OCI-LY7 (cell line): ENCODE measurements around the gene MAL. TPM values are rescaled to one million over a fixed set of nuclear protein-coding genes. Genes with fewer than 3 reads are reported as not detected.

ENCODE experiments used
- BruUV-seq: library from RNA; stranded (reverse); fragments of 400-500 nt; replicated peaks from 2 replicates; lab custom pipeline; 2021; lab: Mats Ljungman, UMichigan
- CTCF ChIA-PET: fragments of 300-600 bp; sonication (Branson Sonifier 250); formaldehyde crosslinking; loops from one replicate; lab custom pipeline; 2022; ENCODE audit warnings: antibody characterized with exemption; ENCODE audit not compliant: unreplicated experiment; lab: Charles Lee
- POLR2A ChIA-PET: fragments of 300-600 bp; sonication (Branson Sonifier 250); formaldehyde crosslinking; loops from one replicate; lab custom pipeline; 2022; ENCODE audit warnings: antibody characterized with exemption; lab: Charles Lee
- DNase-seq: peaks from one replicate; pipeline ENCODE4 v3.0.0-alpha.2; 2015; ENCODE audit warnings: low spot score
- H2AFZ ChIP-seq: fragments of 200-600 bp; sonication (generic), shearing (Covaris generic); 2 replicates; pipeline ENCODE4 v1.6.1; 2014; ENCODE audit warnings: mild to moderate bottlenecking, antibody characterized with exemption, low read length, moderate library complexity
- H3K27ac ChIP-seq: fragments of 200-600 bp; sonication (generic); 2 replicates; pipeline ENCODE4 v1.5.1; 2014; ENCODE audit warnings: mixed run types, low read depth, mild to moderate bottlenecking, moderate library complexity, low read length, inconsistent platforms; ENCODE audit not compliant: poor library complexity, severe bottlenecking
- H3K36me3 ChIP-seq: fragments of 200-600 bp; sonication (generic); 2 replicates; pipeline ENCODE4 v1.6.1; 2014; ENCODE audit warnings: mild to moderate bottlenecking, antibody characterized with exemption, low read length, moderate library complexity, mixed read lengths; ENCODE audit not compliant: insufficient read depth
- H3K4me1 ChIP-seq: fragments of 200-600 bp; sonication (generic); 2 replicates; pipeline ENCODE4 v1.5.1; 2014; ENCODE audit warnings: mild to moderate bottlenecking, low read length; ENCODE audit not compliant: insufficient read depth, poor library complexity, severe bottlenecking
- H3K4me2 ChIP-seq: fragments of 200-600 bp; sonication (generic); 2 replicates; pipeline ENCODE4 v1.6.1; 2014; ENCODE audit warnings: mild to moderate bottlenecking, low read length
- H3K4me3 ChIP-seq: fragments of 200-600 bp; sonication (generic); 2 replicates; pipeline ENCODE4 v1.5.1; 2014; ENCODE audit warnings: mild to moderate bottlenecking, low read depth, low read length; ENCODE audit not compliant: poor library complexity, severe bottlenecking
- H3K79me2 ChIP-seq: fragments of 200-600 bp; sonication (generic); 2 replicates; pipeline ENCODE4 v1.6.1; 2016; ENCODE audit warnings: low read depth, mild to moderate bottlenecking, low read length, moderate library complexity, mixed read lengths; ENCODE audit not compliant: insufficient read depth
- H3K9me2 ChIP-seq: fragments of 200-600 bp; sonication (generic); 2 replicates; pipeline ENCODE4 v1.6.1; 2016; ENCODE audit warnings: mild to moderate bottlenecking, low read length, mixed read lengths; ENCODE audit not compliant: insufficient read depth
- H3K9me3 ChIP-seq: fragments of 200-600 bp; sonication (generic); 2 replicates; pipeline ENCODE4 v1.6.1; 2014; ENCODE audit warnings: mild to moderate bottlenecking, mixed run types, low read length, mixed read lengths
- H4K20me1 ChIP-seq: fragments of 200-600 bp; sonication (generic); 2 replicates; pipeline ENCODE4 v1.6.1; 2014; ENCODE audit warnings: mild to moderate bottlenecking, antibody characterized with exemption, low read length, moderate library complexity, mixed read lengths; ENCODE audit not compliant: insufficient read depth
- EZH2phosphoT487 ChIP-seq: fragments of 200-600 bp; sonication (generic); IDR thresholded peaks from 2 replicates; pipeline ENCODE4 v1.6.1; 2018; ENCODE audit warnings: low read depth, borderline replicate concordance, mild to moderate bottlenecking, mixed run types, antibody characterized with exemption, low read length, moderate library complexity, mixed read lengths
- intact Hi-C: fragments of 100-400 bp; cut with micrococcal nuclease; formaldehyde crosslinking; loops from one replicate; pipeline ENCODE4 v1.10.0; 2022; ENCODE audit not compliant: unreplicated experiment
- total RNA-seq, 2 experiments: library from RNA; depleted of rRNA in 1 of 2; stranded (reverse); fragments of >200 nt in 1 of 2; shearing (Covaris generic) in 1 of 2; gene quantifications; 2 replicates each; pipeline ENCODE4 v1.2.3, GENCODE V29; 2014 to 2022
- TF ChIP-seq, protein P1 (sequence below): fragments of 200-600 bp; sonication (generic); conservative IDR thresholded peaks from 2 replicates; pipeline ENCODE4 v1.5.1; 2014; ENCODE audit warnings: mild to moderate bottlenecking, antibody characterized with exemption, low read length, moderate library complexity, mixed read lengths

The MAL gene
- total RNA-seq, 2 experiments from 2014 or later: not detected

DNA sequence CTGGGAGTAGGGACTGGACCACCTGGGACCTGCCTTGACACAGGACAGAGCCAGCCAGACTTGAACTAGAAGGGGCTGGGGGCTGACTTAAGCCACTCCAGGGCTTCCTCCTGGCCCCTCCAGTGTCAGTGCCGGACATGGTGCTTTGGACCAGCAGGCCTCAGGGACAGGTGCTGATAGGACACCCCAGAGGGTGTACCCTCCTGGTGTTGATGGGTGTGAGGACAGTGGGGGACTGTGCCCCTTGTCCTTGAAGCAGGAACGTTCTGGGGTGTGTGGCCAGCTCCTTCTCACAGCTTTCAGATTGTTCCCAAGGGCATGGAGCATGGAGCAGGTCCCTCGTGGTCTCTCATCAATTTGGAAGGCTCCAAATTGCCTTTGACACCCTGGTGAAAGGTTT, 6.8 kb downstream of the MAL start:
- H3K9me3 ChIP-seq: no peaks in the 10 kb centered on the region
- no peaks in the 10 kb centered on the region for H3K79me2 ChIP-seq
- H3K27ac ChIP-seq: no peak overlapping the region
- no peak overlapping the region for H2AFZ ChIP-seq
- ChIA-PET CTCF (no interaction called here), POLR2A (no interaction called here)
- no peak for TF ChIP-seq EZH2phosphoT487
- TF ChIP-seq, protein P1, sequence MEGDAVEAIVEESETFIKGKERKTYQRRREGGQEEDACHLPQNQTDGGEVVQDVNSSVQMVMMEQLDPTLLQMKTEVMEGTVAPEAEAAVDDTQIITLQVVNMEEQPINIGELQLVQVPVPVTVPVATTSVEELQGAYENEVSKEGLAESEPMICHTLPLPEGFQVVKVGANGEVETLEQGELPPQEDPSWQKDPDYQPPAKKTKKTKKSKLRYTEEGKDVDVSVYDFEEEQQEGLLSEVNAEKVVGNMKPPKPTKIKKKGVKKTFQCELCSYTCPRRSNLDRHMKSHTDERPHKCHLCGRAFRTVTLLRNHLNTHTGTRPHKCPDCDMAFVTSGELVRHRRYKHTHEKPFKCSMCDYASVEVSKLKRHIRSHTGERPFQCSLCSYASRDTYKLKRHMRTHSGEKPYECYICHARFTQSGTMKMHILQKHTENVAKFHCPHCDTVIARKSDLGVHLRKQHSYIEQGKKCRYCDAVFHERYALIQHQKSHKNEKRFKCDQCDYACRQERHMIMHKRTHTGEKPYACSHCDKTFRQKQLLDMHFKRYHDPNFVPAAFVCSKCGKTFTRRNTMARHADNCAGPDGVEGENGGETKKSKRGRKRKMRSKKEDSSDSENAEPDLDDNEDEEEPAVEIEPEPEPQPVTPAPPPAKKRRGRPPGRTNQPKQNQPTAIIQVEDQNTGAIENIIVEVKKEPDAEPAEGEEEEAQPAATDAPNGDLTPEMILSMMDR: no peak
- H3K9me2 ChIP-seq: no peaks in the 10 kb centered on the region
- H3K4me1 ChIP-seq: no peaks in the 10 kb centered on the region
- no peaks in the 10 kb centered on the region for H4K20me1 ChIP-seq
- H3K4me2 ChIP-seq: no peak overlapping the region
- intact Hi-C loops: no loop called here
- BruUV-seq: no TSS peak
- no peaks in the 10 kb centered on the region for H3K36me3 ChIP-seq
- no peak for DNase-seq
- H3K4me3 ChIP-seq: no peak overlapping the region

DNA sequence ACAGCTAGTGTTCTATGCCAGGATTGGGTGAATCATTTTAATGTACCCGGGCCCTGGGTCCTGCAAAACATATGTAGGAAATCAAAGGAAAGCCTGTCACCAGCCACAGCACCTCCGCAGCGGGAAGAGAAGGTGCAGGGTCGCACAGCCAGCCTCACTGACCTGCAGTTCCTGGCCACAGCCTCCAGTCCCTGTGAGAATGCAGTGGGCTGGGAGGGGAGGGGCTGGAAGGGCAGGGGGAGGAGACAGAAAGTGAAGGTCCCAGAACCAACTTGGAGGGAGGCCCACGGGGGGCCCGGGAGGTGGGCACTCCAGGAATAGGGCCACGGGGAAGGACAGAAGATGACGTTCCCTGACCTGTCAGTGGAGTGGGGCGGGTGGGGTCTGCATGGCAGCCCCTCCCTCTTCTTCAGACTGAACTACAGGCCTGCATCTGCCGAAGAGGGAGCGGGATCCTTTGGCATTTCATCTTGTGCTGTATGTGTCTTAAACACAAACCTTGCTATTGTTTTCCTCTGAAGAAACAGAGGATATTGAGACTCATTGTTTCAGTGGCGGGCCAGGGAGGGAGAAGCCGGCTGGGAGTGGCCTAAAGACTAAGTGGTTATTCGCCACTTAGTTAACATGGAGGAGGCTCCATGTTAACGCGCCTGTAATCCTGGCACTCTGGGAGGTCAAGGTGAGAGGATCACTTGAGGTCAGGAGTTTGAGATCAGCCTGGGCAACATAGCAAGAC, 7.5 kb downstream of the MAL start:
- intact Hi-C loops: no loop called here
- BruUV-seq: no TSS peak
- Histone ChIP-seq H3K9me3 (no peaks in the 10 kb centered on the region), H3K4me1 (no peaks in the 10 kb centered on the region), H3K36me3 (no peaks in the 10 kb centered on the region), H3K27ac (no peak overlapping the region), H3K79me2 (no peaks in the 10 kb centered on the region), H3K4me3 (no peak overlapping the region), H4K20me1 (no peaks in the 10 kb centered on the region), H3K4me2 (no peak overlapping the region), H2AFZ (no peak overlapping the region), H3K9me2 (no peaks in the 10 kb centered on the region)
- DNase-seq: no peak
- CTCF ChIA-PET: no interaction called here
- TF ChIP-seq, protein P1: no peak
- TF ChIP-seq EZH2phosphoT487: no peak
- POLR2A ChIA-PET: no interaction called here

DNA sequence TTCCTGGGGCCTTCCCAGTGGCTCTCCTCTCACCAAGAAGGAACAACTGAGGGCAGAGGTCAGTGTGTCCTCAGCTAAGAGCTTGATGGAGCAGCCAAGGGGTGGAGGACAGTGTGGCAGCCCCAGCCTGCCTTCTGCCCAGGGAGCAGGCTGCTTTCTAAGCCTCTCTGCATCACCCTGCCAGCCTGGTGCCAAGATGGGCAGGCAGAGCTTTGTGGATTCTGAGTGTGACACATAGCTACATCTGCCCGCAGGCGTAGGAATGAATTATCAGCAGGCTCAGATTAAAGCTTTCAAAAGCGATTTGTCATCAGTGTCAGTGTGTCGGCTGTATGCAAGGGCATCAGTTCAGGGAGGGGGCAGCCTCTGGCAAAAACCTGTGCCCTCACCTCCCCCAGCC, 8.7 kb downstream of the MAL start:
- Histone ChIP-seq H3K4me1 (no peaks in the 10 kb centered on the region), H3K9me2 (no peaks in the 10 kb centered on the region), H3K27ac (no peak overlapping the region), H4K20me1 (no peaks in the 10 kb centered on the region), H3K79me2 (no peaks in the 10 kb centered on the region), H3K36me3 (no peaks in the 10 kb centered on the region), H3K9me3 (no peaks in the 10 kb centered on the region), H3K4me3 (no peak overlapping the region), H2AFZ (no peak overlapping the region), H3K4me2 (no peak overlapping the region)
- TF ChIP-seq EZH2phosphoT487: no peak
- TF ChIP-seq, protein P1: no peak
- POLR2A ChIA-PET: no interaction called here
- CTCF ChIA-PET: interaction anchor here (0.6 kb wide), 1 partner anchor 77 kb away, joined by 5 read pairs; no protein-coding TSS in a partner anchor
- intact Hi-C loops: no loop called here
- BruUV-seq: no TSS peak
- no peak for DNase-seq
